Activated CD8-positive, alpha-beta T cell treated with anti-CD3 and anti-CD28 coated beads for 36 hours (primary cell): ENCODE measurements around the gene MRTFB. TPM values are rescaled to one million over a fixed set of nuclear protein-coding genes. Genes with fewer than 3 reads are reported as not detected.
"Not testable (repeated sequence)": the region's sequence is repeated elsewhere in the genome, so short reads cannot be mapped to it uniquely, and the experiment has no call there.

Source experiments
- ATAC-seq: fragments of 200-7000 bp; cut with Tn5 transposase; one replicate; pipeline ENCODE4 v1.10.0; 2021; ENCODE audit warnings: mild to moderate bottlenecking, moderate library complexity
- CTCF ChIA-PET: fragments of 350-600 bp; sonication (Branson Sonifier 250); formaldehyde crosslinking; loops from one replicate; lab custom pipeline; 2021; ENCODE audit warnings: antibody characterized with exemption; lab: Charles Lee
- POLR2A ChIA-PET: fragments of 350-600 bp; sonication (Branson Sonifier 250); formaldehyde crosslinking; loops from one replicate; lab custom pipeline; 2021; ENCODE audit warnings: antibody characterized with exemption; lab: Charles Lee
- DNase-seq: peaks from one replicate; pipeline ENCODE4 v3.0.0-alpha.2; 2020
- H3K27ac Mint-ChIP-seq: one replicate; pipeline ENCODE4 v1.8.0; 2021; ENCODE audit warnings: mild to moderate bottlenecking, mixed read lengths
- H3K27me3 Mint-ChIP-seq: one replicate; pipeline ENCODE4 v1.8.0; 2021; ENCODE audit warnings: mixed read lengths
- H3K36me3 Mint-ChIP-seq: one replicate; pipeline ENCODE4 v1.8.0; 2021; ENCODE audit warnings: low read depth, mixed read lengths
- H3K4me1 Mint-ChIP-seq: one replicate; pipeline ENCODE4 v1.8.0; 2021; ENCODE audit warnings: low read depth, mixed read lengths
- H3K4me3 Mint-ChIP-seq: one replicate; pipeline ENCODE4 v1.8.0; 2021; ENCODE audit warnings: mild to moderate bottlenecking, moderate library complexity, mixed read lengths
- H3K9me3 Mint-ChIP-seq: one replicate; pipeline ENCODE4 v1.8.0; 2021; ENCODE audit warnings: mixed read lengths
- CTCF ChIP-seq: fragments of 200-600 bp; IDR thresholded peaks from one replicate; pipeline ENCODE4 v1.8.0; 2022; ENCODE audit warnings: antibody characterized with exemption, mild to moderate bottlenecking
- intact Hi-C: fragments of 100-400 bp; cut with micrococcal nuclease; formaldehyde crosslinking; loops from one replicate; pipeline ENCODE4 v1.10.0; 2022
- total RNA-seq, 2 experiments: library from RNA; stranded (reverse); gene quantifications; one replicate each; pipeline ENCODE4 v1.2.3, GENCODE V29; 2021

Gene MRTFB
- total RNA-seq, 2 experiments from 2014 or later, result 10.3 to 12.0 TPM

- TF ChIP-seq CTCF, result no peak
- intact Hi-C loops, result no loop called here
- ATAC-seq, result no peak
- ChIA-PET CTCF (no interaction called here), POLR2A (no interaction called here)
- no peak for DNase-seq
- Mint-ChIP-seq H3K27me3 (no peaks in the 10 kb centered on the region), H3K4me1 (peaks cover 10% of the 10 kb centered on the region), H3K36me3 (no peaks in the 10 kb centered on the region), H3K27ac (no peak overlapping the region), H3K9me3 (no peaks in the 10 kb centered on the region), H3K4me3 (no peak overlapping the region)
These were observed 109.4 kb downstream of the MRTFB start for GRCh38 chr16:14180481-14180944.

DNA sequence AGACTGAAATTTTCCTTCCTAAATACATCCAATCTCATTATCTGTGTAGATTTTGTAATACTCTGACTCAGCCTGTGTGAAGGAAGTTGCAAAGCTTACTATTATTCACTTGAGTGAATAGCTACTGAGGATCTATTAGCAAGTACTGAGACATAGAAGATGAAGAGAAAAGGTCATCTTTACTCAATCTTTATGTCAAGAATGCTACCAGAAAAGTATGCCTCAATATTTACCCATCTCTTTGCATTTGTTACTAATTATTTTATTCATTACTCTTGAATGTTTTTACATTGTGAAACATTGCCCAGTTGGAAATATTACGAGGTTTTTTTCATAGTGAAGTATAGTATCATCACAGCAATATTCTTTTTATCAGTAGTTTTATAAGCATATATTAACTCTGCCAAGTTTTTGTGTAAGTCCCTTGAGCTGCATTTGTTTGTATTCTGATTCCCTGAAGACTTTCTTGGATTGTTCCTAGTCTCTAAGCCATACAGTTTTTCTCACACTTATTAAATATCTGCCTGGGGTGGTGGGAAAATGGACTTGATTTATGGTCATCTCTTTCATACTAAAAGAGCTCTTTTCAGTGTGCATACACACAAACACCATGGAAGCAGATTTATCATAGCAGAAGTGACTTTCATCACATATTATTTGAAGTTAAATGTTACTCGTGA, 110.4 kb downstream of the MRTFB start:
- ATAC-seq (no peak), DNase-seq (no peak)
- Mint-ChIP-seq H3K4me1 (peaks cover 18% of the 10 kb centered on the region), H3K27ac (no peak overlapping the region), H3K27me3 (no peaks in the 10 kb centered on the region), H3K36me3 (no peaks in the 10 kb centered on the region), H3K9me3 (no peaks in the 10 kb centered on the region), H3K4me3 (no peak overlapping the region)
- intact Hi-C loops, result no loop called here
- CTCF ChIA-PET, result no interaction called here
- TF ChIP-seq CTCF, result no peak
- POLR2A ChIA-PET, result interaction anchor here (1.1 kb wide), 1 partner anchor 9 kb away, joined by 3 read pairs; no protein-coding TSS in a partner anchor

DNA sequence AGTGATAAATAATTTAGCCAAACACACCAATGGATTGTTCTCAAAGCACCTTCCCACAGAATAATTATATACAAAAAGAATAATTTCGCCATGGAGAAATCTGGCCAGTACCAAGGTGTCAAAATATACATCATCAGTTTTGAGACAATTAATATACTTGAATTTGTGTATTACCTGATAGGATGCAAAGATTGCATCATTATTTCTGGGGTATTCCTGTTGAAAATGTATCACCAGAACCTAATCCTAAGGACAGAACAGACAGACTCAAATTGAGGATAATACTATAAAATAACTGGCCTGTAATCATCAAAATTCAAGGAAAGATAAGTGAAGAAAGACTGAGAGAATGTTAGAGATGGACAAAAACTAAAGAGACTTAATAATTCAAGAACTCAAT, 111.9 kb downstream of the MRTFB start:
- DNase-seq (no peak), ATAC-seq (no peak)
- H3K9me3 Mint-ChIP-seq, result no peaks in the 10 kb centered on the region
- peaks cover 19% of the 10 kb centered on the region for H3K4me1 Mint-ChIP-seq
- intact Hi-C loops, result no loop called here
- ChIA-PET POLR2A (no interaction called here), CTCF (no interaction called here)
- H3K27me3 Mint-ChIP-seq, result no peaks in the 10 kb centered on the region
- no peak overlapping the region for H3K27ac Mint-ChIP-seq
- H3K36me3 Mint-ChIP-seq, result no peaks in the 10 kb centered on the region
- no peak overlapping the region for H3K4me3 Mint-ChIP-seq
- TF ChIP-seq CTCF, result no peak

DNA sequence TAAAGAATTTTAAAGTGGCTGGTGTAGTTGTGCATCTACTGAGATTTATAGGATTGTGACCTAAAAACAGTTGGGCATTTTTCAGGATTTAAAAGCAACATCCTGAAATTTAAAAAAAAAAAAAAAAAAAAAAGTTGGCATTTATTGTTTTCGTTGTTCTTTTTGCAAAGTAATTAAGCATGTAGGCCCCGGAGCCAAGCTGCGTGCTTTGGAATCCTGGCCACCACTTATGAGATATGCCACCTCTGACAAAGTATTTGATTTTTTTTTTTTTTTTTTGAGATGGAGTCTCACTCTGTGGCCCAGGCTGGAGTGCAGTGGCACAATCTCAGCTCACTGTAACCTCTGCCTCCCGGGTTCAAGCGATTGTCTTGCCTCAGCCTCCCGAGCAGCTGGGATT, 112.8 kb downstream of the MRTFB start:
- H3K9me3 Mint-ChIP-seq, intact Hi-C loops, POLR2A ChIA-PET, DNase-seq, H3K27ac Mint-ChIP-seq, H3K4me3 Mint-ChIP-seq, H3K36me3 Mint-ChIP-seq, ATAC-seq, H3K27me3 Mint-ChIP-seq: not testable (repeated sequence)
- CTCF ChIA-PET, result interaction anchor here (1.0 kb wide), 1 partner anchor 120 kb away, joined by 3 read pairs; no protein-coding TSS in a partner anchor
- peaks cover 19% of the 10 kb centered on the region for H3K4me1 Mint-ChIP-seq

- ChIA-PET POLR2A (no interaction called here), CTCF (interaction anchor here (0.6 to 2.8 kb wide), 8 partner anchors 9 to 278 kb away, joined by 3 to 17 read pairs (median 4); no protein-coding TSS in a partner anchor)
- ATAC-seq (peak; percentile 80), DNase-seq (peak; percentile 20)
- no peaks in the 10 kb centered on the region for H3K27me3 Mint-ChIP-seq
- H3K27ac Mint-ChIP-seq, result no peak overlapping the region
- no peaks in the 10 kb centered on the region for H3K9me3 Mint-ChIP-seq
- H3K4me1 Mint-ChIP-seq, result peaks cover 20% of the 10 kb centered on the region
- no peak overlapping the region for H3K4me3 Mint-ChIP-seq
- intact Hi-C loops, result no loop called here
- no peak for TF ChIP-seq CTCF
- no peaks in the 10 kb centered on the region for H3K36me3 Mint-ChIP-seq
These were observed 115.1 kb downstream of the MRTFB start for GRCh38 chr16:14186007-14186794.
